ENCODE measurements around the gene P3H2.

DNA sequence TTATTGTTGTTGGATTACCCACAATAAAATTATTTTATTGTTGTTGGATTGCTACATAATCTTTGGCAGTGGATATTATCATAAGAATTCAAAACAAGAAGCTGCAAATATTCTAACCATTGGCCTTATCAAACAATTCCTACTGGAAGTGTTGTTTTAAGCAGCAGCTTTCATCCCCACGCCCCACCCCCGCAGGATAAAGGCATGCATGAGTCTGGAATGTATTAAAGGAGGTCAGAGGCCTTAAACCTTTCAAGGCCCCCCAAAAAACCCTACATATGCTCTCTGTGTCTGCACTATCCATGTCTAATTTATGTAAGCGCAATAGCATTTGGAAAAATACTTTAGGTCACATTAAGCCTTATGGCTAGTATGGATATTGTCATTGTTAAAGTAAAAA, 23.1 kb downstream of the P3H2 start:
- TF ChIP-seq, protein P1, sequence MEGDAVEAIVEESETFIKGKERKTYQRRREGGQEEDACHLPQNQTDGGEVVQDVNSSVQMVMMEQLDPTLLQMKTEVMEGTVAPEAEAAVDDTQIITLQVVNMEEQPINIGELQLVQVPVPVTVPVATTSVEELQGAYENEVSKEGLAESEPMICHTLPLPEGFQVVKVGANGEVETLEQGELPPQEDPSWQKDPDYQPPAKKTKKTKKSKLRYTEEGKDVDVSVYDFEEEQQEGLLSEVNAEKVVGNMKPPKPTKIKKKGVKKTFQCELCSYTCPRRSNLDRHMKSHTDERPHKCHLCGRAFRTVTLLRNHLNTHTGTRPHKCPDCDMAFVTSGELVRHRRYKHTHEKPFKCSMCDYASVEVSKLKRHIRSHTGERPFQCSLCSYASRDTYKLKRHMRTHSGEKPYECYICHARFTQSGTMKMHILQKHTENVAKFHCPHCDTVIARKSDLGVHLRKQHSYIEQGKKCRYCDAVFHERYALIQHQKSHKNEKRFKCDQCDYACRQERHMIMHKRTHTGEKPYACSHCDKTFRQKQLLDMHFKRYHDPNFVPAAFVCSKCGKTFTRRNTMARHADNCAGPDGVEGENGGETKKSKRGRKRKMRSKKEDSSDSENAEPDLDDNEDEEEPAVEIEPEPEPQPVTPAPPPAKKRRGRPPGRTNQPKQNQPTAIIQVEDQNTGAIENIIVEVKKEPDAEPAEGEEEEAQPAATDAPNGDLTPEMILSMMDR (conservative IDR thresholded peaks at IDR 0.05) = no peak
- no peak for TF ChIP-seq EZH2 (IDR thresholded peaks at IDR 0.05; ENCODE audit: low read depth)
